Loucy (cell line): ENCODE results near the gene APBB3.
A peak's percentile ranks its signal among the peaks of the same experiment; 100 is the strongest.

Experiments
- H2AFZ ChIP-seq: fragments of 200-600 bp; sonication (generic); 2 replicates; pipeline ENCODE4 v1.6.0; 2016; ENCODE audit warnings: antibody characterized with exemption, mild to moderate bottlenecking, low read length, moderate library complexity
- H3F3A ChIP-seq: fragments of 200-600 bp; 2 replicates; pipeline ENCODE4 v1.6.0; 2016; ENCODE audit warnings: antibody characterized with exemption, low read depth, mild to moderate bottlenecking
- H3K27me3 ChIP-seq: fragments of 200-600 bp; sonication (generic); 2 replicates; pipeline ENCODE4 v1.6.1; 2014; ENCODE audit warnings: low read length, mild to moderate bottlenecking; ENCODE audit not compliant: insufficient read depth, poor library complexity, severe bottlenecking
- H3K36me3 ChIP-seq: fragments of 200-600 bp; sonication (generic); 2 replicates; pipeline ENCODE4 v1.6.1; 2016; ENCODE audit warnings: low read length; ENCODE audit not compliant: insufficient read depth
- H3K4me1 ChIP-seq: fragments of 200-600 bp; sonication (generic); 2 replicates; pipeline ENCODE4 v1.5.1; 2014; ENCODE audit warnings: low read length, mild to moderate bottlenecking; ENCODE audit not compliant: insufficient read depth, poor library complexity, severe bottlenecking
- H3K4me2 ChIP-seq: fragments of 200-600 bp; sonication (generic); 2 replicates; pipeline ENCODE4 v1.6.0; 2014; ENCODE audit warnings: antibody characterized with exemption, low read length, low read depth, mild to moderate bottlenecking; ENCODE audit not compliant: poor library complexity, severe bottlenecking
- H3K4me3 ChIP-seq: fragments of 200-600 bp; sonication (generic); 2 replicates; pipeline ENCODE4 v1.5.1; 2014; ENCODE audit warnings: low read length, mild to moderate bottlenecking, mixed read lengths; ENCODE audit not compliant: poor library complexity, severe bottlenecking
- H3K79me2 ChIP-seq: fragments of 200-600 bp; sonication (generic); 2 replicates; pipeline ENCODE4 v1.6.1; 2014; ENCODE audit warnings: low read length; ENCODE audit not compliant: insufficient read depth
- H3K9ac ChIP-seq: fragments of 200-600 bp; sonication (generic); 2 replicates; pipeline ENCODE4 v1.6.0; 2014; ENCODE audit warnings: mild to moderate bottlenecking, low read depth, low read length, moderate library complexity; ENCODE audit not compliant: poor library complexity, severe bottlenecking
- H3K9me2 ChIP-seq: fragments of 200-600 bp; sonication (generic); replicated peaks from 2 replicates; pipeline ENCODE4 v1.6.1; 2016; ENCODE audit warnings: low read depth, low read length, mixed read lengths
- H3K9me3 ChIP-seq: fragments of 200-600 bp; sonication (generic); 2 replicates; pipeline ENCODE4 v1.6.1; 2014; ENCODE audit warnings: mild to moderate bottlenecking, antibody characterized with exemption, low read length, low read depth; ENCODE audit not compliant: insufficient read depth
- H4K20me1 ChIP-seq: fragments of 200-600 bp; sonication (generic); 2 replicates; pipeline ENCODE4 v1.6.0; 2014; ENCODE audit warnings: antibody characterized with exemption, low read length, mild to moderate bottlenecking; ENCODE audit not compliant: insufficient read depth, poor library complexity, severe bottlenecking
- EZH2phosphoT487 ChIP-seq: fragments of 200-600 bp; IDR thresholded peaks from 2 replicates; pipeline ENCODE4 v1.6.1; 2018; ENCODE audit warnings: antibody characterized with exemption, mild to moderate bottlenecking, moderate library complexity, borderline replicate concordance
- TF ChIP-seq, protein P1 (sequence below): fragments of 200-600 bp; sonication (generic); conservative IDR thresholded peaks from 2 replicates; pipeline ENCODE4 v1.5.1; 2014; ENCODE audit warnings: mild to moderate bottlenecking, antibody characterized with exemption, low read length

The APBB3 gene

DNA sequence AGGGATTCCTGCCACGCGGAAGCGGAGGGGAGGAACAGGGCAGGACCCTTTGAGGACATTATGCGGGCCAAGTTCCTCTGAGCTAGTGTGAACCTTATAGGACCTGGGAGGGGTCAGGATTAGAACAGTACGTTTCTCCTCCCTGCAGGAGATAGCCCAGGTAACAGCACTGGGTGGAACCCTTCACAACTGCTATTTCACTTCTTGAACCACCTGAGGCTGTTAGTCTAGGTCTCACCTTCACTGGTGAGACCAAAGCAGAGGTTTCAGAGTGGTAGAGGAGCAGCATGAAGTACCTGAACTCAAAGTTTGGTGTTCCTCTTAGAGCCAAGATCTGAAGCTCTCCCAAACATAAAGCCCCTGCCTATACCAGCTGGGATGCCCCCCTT is 16.1 kb downstream of the APBB3 start:
- no peaks in the 10 kb centered on the region for H3F3A ChIP-seq
- H3K4me2 ChIP-seq: peak overlapping the region; percentile 75
- H3K9ac ChIP-seq: peak overlapping the region; percentile 75
- no peak overlapping the region for H2AFZ ChIP-seq
- H3K4me3 ChIP-seq: peak overlapping the region; percentile 74
- no peaks in the 10 kb centered on the region for H3K9me2 ChIP-seq
- TF ChIP-seq EZH2phosphoT487: no peak
- TF ChIP-seq, protein P1, sequence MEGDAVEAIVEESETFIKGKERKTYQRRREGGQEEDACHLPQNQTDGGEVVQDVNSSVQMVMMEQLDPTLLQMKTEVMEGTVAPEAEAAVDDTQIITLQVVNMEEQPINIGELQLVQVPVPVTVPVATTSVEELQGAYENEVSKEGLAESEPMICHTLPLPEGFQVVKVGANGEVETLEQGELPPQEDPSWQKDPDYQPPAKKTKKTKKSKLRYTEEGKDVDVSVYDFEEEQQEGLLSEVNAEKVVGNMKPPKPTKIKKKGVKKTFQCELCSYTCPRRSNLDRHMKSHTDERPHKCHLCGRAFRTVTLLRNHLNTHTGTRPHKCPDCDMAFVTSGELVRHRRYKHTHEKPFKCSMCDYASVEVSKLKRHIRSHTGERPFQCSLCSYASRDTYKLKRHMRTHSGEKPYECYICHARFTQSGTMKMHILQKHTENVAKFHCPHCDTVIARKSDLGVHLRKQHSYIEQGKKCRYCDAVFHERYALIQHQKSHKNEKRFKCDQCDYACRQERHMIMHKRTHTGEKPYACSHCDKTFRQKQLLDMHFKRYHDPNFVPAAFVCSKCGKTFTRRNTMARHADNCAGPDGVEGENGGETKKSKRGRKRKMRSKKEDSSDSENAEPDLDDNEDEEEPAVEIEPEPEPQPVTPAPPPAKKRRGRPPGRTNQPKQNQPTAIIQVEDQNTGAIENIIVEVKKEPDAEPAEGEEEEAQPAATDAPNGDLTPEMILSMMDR: no peak
- H3K27me3 ChIP-seq: no peaks in the 10 kb centered on the region
- peaks cover 44% of the 10 kb centered on the region; the same call in 1 of the 2 replicates for H3K36me3 ChIP-seq
- H3K9me3 ChIP-seq: no peaks in the 10 kb centered on the region
- peaks cover 8% of the 10 kb centered on the region for H3K79me2 ChIP-seq
- no peaks in the 10 kb centered on the region for H4K20me1 ChIP-seq
- H3K4me1 ChIP-seq: peaks cover 5% of the 10 kb centered on the region

DNA sequence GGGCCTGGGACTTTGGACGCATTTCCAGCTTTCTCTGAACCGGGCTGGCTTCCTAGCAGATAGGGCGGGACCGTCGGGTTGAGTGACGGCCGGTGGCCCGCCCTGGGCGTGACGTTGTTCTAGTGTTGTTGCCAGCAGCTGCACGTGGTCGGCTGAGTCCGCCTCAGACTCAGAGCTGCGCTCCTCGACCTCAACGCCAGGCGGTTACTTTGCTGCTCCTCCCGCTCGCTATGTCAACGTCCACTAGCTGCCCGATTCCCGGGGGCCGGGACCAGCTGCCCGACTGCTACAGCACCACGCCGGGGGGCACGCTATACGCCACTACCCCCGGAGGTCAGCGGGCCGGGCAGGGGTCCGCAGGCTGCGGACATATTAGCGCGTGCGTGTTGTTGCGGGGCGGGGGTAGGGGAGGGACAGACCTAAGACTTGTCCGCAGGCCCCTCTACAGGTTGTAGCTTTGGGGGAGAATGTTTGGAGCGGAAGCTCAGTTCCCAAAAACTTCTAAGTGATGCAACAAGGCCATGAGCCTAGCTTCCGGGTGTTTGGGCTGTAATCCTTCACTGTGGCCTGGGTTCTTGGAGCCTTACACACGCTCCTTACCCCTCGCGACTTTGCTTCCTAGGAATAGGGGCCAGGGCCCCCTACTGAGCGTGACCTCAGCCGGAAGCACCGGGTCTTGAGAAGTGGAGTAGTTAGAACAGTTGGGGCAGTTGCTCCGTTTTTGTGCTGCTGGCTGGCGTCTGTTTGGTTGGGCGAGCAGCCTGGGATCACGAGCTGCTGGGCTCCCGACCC is 16.7 kb downstream of the APBB3 start, which contains the start of gene EIF4EBP3:
TSS of gene EIF4EBP3 (plus strand) at position 155 of the 792 bp plus-strand sequence. CDS start at position 231, 76 bp downstream.
- H3K9ac ChIP-seq: peak within 1 kb of the TSS; percentile 75
- TF ChIP-seq EZH2phosphoT487: no peak
- TF ChIP-seq, protein P1: no peak
- H3K4me3 ChIP-seq: peak within 1 kb of the TSS; percentile 74
- H3K9me3 ChIP-seq: no peaks in the 10 kb centered on the region
- no peaks in the 10 kb centered on the region for H4K20me1 ChIP-seq
- 0 out of 2 replicates have a peak within 1 kb of the TSS, but pooled peaks have one; percentile 65 for H2AFZ ChIP-seq
- no peaks in the 10 kb centered on the region for H3K9me2 ChIP-seq
- peak within 1 kb of the TSS; percentile 75 for H3K4me2 ChIP-seq
- H3K27me3 ChIP-seq: no peaks in the 10 kb centered on the region
- peaks cover under 1% of the 10 kb centered on the region for H3K4me1 ChIP-seq
- H3K79me2 ChIP-seq: peaks cover 2% of the 10 kb centered on the region; the same call in 1 of the 2 replicates
- H3K36me3 ChIP-seq: peaks cover 48% of the 10 kb centered on the region; the same call in 1 of the 2 replicates
- no peaks in the 10 kb centered on the region for H3F3A ChIP-seq

DNA sequence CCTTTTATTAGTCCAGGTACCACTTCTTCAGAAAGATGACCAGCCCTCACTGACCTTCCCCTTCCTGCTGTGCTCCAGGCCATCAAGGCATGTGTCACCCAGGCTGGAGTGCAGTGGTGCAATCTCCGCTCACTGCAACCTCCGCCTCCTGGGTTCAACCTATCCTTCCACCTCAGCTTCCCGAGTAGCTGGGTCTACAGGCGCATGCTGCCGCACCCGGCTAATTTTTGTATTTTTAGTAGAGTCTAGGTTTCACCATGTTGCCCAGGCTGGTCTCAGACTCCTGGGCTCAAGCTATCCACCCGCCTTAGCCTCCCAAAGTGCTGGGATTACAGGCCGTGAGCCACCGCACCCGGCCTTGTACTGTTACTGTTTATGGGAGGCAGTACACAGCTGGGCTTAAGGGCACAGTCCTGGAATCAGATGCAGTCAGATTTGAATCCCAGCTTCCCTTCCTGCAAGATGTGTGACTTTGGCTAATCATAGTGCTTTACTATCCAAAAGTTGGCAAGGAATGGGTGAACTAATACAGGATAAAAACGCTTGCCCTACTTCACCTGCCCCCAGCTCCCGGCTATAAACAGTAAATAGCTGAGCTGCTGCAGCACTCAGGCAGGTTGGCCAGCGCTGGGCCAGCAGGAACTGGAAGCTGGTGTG is 17.4 kb downstream of the APBB3 start:
- peaks cover 51% of the 10 kb centered on the region; the same call in 1 of the 2 replicates for H3K36me3 ChIP-seq
- H3K79me2 ChIP-seq: no peaks in the 10 kb centered on the region; the same call in 1 of the 2 replicates
- no peaks in the 10 kb centered on the region for H3K9me2 ChIP-seq
- H3K27me3 ChIP-seq: no peaks in the 10 kb centered on the region
- no peaks in the 10 kb centered on the region for H4K20me1 ChIP-seq
- H3K4me3 ChIP-seq: peak overlapping the region; percentile 74
- H3F3A ChIP-seq: no peaks in the 10 kb centered on the region
- no peaks in the 10 kb centered on the region for H3K4me1 ChIP-seq
- TF ChIP-seq EZH2phosphoT487: no peak
- TF ChIP-seq, protein P1: no peak
- no peaks in the 10 kb centered on the region for H3K9me3 ChIP-seq
- H3K4me2 ChIP-seq: peak overlapping the region; percentile 75
- no peak overlapping the region for H3K9ac ChIP-seq
- H2AFZ ChIP-seq: no peak overlapping the region
